Effector memory CD4-positive, alpha-beta T cell (primary cell): Measurements from ENCODE around the gene CEACAM7.
A peak's percentile ranks its signal among the peaks of the same experiment; 100 is the strongest.

ENCODE experiments used
- DNase-seq, 3 donors: peaks; one replicate each; pipeline ENCODE4 v3.0.0-alpha.2; 2020
- H3K27ac ChIP-seq: 2 replicates; pipeline ENCODE4 v1.7.0; 2013; ENCODE audit warnings: mild to moderate bottlenecking, low read length, moderate library complexity; ENCODE audit not compliant: insufficient read depth, poor library complexity, severe bottlenecking
- H3K27me3 ChIP-seq: replicated peaks from 2 replicates; pipeline ENCODE4 v1.7.0; 2013; ENCODE audit warnings: mild to moderate bottlenecking, low read length; ENCODE audit not compliant: insufficient read depth, control insufficient read depth, poor library complexity, severe bottlenecking
- H3K36me3 ChIP-seq: 2 replicates; pipeline ENCODE4 v1.7.0; 2013; ENCODE audit warnings: mild to moderate bottlenecking, low read length, moderate library complexity; ENCODE audit not compliant: control insufficient read depth, insufficient read depth
- H3K4me1 ChIP-seq: 2 replicates; pipeline ENCODE4 v1.7.0; 2013; ENCODE audit warnings: low read length, mild to moderate bottlenecking; ENCODE audit not compliant: control insufficient read depth, insufficient read depth, poor library complexity, severe bottlenecking
- H3K4me3 ChIP-seq: 2 replicates; pipeline ENCODE4 v1.7.0; 2013; ENCODE audit warnings: low read length, low read depth, mild to moderate bottlenecking; ENCODE audit not compliant: insufficient read depth, poor library complexity, severe bottlenecking
- H3K9me3 ChIP-seq: 2 replicates; pipeline ENCODE4 v1.7.0; 2013; ENCODE audit warnings: mild to moderate bottlenecking, low read length, moderate library complexity; ENCODE audit not compliant: control insufficient read depth

The CEACAM7 gene

GRCh38 chr19:41691268-41691970 is 3.3 kb upstream of the CEACAM7 start:
- Histone ChIP-seq H3K9me3 (no peaks in the 10 kb centered on the region), H3K36me3 (no peaks in the 10 kb centered on the region), H3K4me1 (no peaks in the 10 kb centered on the region), H3K4me3 (no peak overlapping the region), H3K27ac (no peak overlapping the region), H3K27me3 (peaks cover 3% of the 10 kb centered on the region)
- DNase-seq = peak in 1 of 3 donors; percentile 11

- H3K9me3 ChIP-seq = no peaks in the 10 kb centered on the region
- no peak for DNase-seq
- no peak overlapping the region for H3K27ac ChIP-seq
- H3K4me3 ChIP-seq = no peak overlapping the region
- peaks cover 3% of the 10 kb centered on the region for H3K27me3 ChIP-seq
- H3K4me1 ChIP-seq = no peaks in the 10 kb centered on the region
- no peaks in the 10 kb centered on the region for H3K36me3 ChIP-seq
Observed at GRCh38 chr19:41690801-41691065, 2.7 kb upstream of the CEACAM7 start.

DNA sequence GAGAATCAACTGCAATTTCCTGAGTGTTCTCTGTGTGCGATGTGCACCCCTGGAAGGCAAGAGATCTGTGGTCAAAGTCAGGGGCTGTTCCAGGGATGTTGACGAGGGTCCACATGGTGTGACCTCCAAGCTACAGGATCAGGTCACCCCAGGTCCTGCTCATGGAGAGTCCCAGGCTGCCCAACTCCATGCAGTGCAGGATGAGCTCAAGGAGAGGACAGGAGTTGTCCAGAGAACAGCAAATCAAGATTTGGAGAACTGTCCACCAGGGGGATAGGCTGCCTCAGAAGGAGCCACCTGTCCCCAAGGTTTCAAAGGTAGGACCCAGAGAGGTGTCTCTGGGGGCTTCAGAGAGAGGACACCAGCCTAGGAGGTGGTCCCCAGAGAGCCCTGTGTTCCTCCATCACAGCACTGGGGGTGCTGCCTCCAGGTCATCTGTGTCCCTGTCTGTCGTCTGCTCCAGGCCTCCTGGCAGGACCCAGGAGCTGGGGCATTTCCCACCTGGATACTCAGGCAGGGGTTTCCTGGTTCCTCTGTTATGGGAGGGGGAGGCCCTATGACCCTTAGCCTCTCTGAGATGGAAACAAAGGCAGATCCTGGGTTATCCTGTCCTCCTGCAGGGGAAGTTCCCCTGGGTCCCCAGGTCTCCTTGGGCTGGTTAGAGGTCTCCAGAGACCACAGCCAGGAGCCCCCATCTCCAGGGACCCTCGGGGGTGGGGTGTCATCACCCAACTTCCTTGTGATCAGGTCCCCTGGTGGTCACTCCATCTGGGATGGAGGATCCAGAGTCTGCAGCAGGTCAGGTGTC is 2.1 kb upstream of the CEACAM7 start:
- H3K27me3 ChIP-seq = peaks cover 3% of the 10 kb centered on the region

DNA sequence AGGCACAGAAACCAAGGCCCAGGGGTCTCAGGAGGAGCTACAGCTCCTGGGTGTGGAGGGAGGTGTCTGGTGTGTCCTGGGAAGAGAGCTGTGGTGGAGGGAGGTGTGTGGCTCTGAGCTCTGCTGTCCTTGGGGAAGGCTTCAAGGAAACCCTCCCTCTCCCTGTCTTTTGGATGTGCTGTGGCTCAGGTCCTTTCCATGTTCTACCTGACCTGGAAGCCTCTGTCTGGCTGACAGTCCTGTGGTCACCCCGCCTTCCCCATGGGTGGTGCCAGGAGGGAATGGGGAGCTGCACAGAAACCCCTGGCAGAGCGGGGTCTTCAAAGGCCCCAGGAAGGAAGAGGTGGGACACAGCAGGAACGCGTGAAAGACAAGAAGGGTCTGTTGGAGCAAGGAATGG is 617 bp upstream of the CEACAM7 start:
- Histone ChIP-seq H3K9me3 (no peaks in the 10 kb centered on the region), H3K4me3 (no peak overlapping the region), H3K27me3 (peaks cover 3% of the 10 kb centered on the region), H3K36me3 (no peaks in the 10 kb centered on the region), H3K27ac (no peak overlapping the region), H3K4me1 (no peaks in the 10 kb centered on the region)
- DNase-seq = no peak

More for the DNA sequence above, 2.1 kb upstream of the CEACAM7 start:
- no peaks in the 10 kb centered on the region for H3K4me1 ChIP-seq
- H3K4me3 ChIP-seq = no peak overlapping the region
- H3K9me3 ChIP-seq = no peaks in the 10 kb centered on the region
- H3K27ac ChIP-seq = no peak overlapping the region
- no peaks in the 10 kb centered on the region for H3K36me3 ChIP-seq
- no peak for DNase-seq

DNA sequence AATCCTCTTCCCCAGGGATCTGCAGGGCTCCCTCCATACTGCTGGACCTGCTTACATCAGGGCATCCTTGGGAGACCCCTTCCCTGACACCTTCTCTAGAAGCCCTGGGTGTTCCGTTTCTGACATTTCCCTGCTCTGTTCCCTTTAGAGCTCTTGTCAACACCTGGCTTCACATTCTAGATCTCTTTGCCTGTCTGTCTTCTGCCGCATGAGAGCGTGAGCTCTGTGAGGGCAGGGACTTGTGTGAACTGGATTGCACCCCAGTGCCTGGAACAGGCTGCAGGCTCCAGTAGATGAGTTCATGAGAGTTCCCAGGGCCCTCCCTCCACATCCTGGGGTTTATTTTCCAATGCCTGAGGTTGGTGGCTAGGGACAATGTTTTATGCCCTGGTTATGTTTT is 651 bp downstream of the CEACAM7 start:
- no peak overlapping the region for H3K4me3 ChIP-seq
- no peaks in the 10 kb centered on the region for H3K9me3 ChIP-seq
- DNase-seq = no peak
- H3K36me3 ChIP-seq = no peaks in the 10 kb centered on the region
- H3K27ac ChIP-seq = no peak overlapping the region
- peaks cover 3% of the 10 kb centered on the region for H3K27me3 ChIP-seq
- no peaks in the 10 kb centered on the region for H3K4me1 ChIP-seq

GRCh38 chr19:41682437-41682836 is 5.6 kb downstream of the CEACAM7 start:
- no peaks in the 10 kb centered on the region for H3K4me1 ChIP-seq
- no peak for DNase-seq
- no peaks in the 10 kb centered on the region for H3K27me3 ChIP-seq
- H3K36me3 ChIP-seq = no peaks in the 10 kb centered on the region
- H3K9me3 ChIP-seq = no peaks in the 10 kb centered on the region
- no peak overlapping the region for H3K4me3 ChIP-seq
- no peak overlapping the region for H3K27ac ChIP-seq

- Histone ChIP-seq H3K27me3 (peaks cover 7% of the 10 kb centered on the region), H3K4me1 (no peaks in the 10 kb centered on the region), H3K9me3 (no peaks in the 10 kb centered on the region), H3K27ac (no peak overlapping the region), H3K36me3 (no peaks in the 10 kb centered on the region), H3K4me3 (no peak overlapping the region)
- DNase-seq = no peak
Observed at GRCh38 chr19:41671486-41671885, 16.6 kb downstream of the CEACAM7 start.

DNA sequence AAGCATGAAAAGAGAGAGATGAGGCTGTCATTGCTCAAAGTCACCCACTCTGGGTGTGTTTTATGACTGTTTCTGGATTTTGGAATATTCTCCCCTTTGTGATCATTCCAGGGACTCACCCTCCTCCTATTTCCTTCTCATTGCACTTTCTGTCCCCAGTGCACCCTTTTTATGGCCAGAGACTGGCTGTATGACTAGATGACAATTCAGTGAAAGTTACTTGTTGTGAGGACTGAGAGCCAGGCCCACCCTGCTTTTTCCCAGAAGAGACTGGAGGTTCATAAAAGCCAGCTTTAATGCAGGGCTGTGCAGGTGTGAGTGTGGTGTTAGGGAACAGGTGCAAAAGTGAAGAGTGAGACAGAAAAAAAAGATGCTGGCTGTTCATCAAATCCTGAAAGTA is 17.3 kb downstream of the CEACAM7 start:
- Histone ChIP-seq H3K27me3 (peaks cover 7% of the 10 kb centered on the region), H3K36me3 (no peaks in the 10 kb centered on the region), H3K9me3 (no peaks in the 10 kb centered on the region), H3K27ac (no peak overlapping the region), H3K4me1 (no peaks in the 10 kb centered on the region), H3K4me3 (no peak overlapping the region)
- no peak for DNase-seq

- Histone ChIP-seq H3K27ac (no peak overlapping the region), H3K36me3 (no peaks in the 10 kb centered on the region), H3K27me3 (peaks cover 4% of the 10 kb centered on the region), H3K4me1 (no peaks in the 10 kb centered on the region), H3K9me3 (no peaks in the 10 kb centered on the region), H3K4me3 (no peak overlapping the region)
- no peak for DNase-seq
Observed at GRCh38 chr19:41668315-41668714, 19.8 kb downstream of the CEACAM7 start.

DNA sequence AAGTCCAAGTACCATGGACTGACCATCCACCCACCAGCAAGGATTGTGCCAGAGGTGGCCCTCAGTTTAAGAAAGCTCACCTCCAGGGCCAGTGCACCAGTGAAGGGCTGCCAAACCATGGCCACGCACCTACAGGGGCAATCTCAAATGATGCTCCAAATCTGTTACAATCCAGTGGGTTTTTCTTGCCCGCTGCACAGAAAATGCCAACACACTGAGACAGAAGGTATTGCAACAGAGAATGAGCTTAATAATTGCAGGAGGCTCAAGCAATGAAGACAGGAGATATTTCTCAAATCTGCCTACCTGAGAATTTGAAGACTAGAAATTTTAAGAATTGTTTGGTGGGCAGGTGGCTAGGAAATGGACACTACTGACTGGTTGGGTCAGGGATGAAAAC is 22.0 kb downstream of the CEACAM7 start:
- H3K4me3 ChIP-seq = no peak overlapping the region
- H3K27ac ChIP-seq = no peak overlapping the region
- no peak for DNase-seq
- no peaks in the 10 kb centered on the region for H3K4me1 ChIP-seq
- peaks cover 4% of the 10 kb centered on the region for H3K27me3 ChIP-seq
- no peaks in the 10 kb centered on the region for H3K36me3 ChIP-seq
- no peaks in the 10 kb centered on the region for H3K9me3 ChIP-seq
